Fibroblast of the conjunctiva (primary cell): ENCODE data around the gene HAUS7.

Experiments used
- DNase-seq: peaks from one replicate; pipeline ENCODE4 v3.0.0-alpha.2; 2010; ENCODE audit warnings: low read depth

The HAUS7 gene

GRCh38 chrX:153470411-153471363 is at the start of gene HAUS7:
HAUS7 (minus strand) TSS chrX:153470576; CDS start chrX:153470557, 19 bp downstream.
- peak; percentile 82 for DNase-seq

- DNase-seq: no peak
These were observed 49.4 kb upstream of the HAUS7 start for GRCh38 chrX:153519569-153520286.

- DNase-seq: no peak
These were observed 47.8 kb upstream of the HAUS7 start for GRCh38 chrX:153517946-153518834.

GRCh38 chrX:153517423-153517822 is 47.0 kb upstream of the HAUS7 start, which contains the start of gene ATP2B3:
ATP2B3 (plus strand) TSS chrX:153517642; CDS start chrX:153536248, 18,606 bp downstream.
- no peak for DNase-seq

- no peak for DNase-seq
These were observed 45.7 kb upstream of the HAUS7 start for GRCh38 chrX:153516073-153516472.

GRCh38 chrX:153515435-153515834 is 45.1 kb upstream of the HAUS7 start:
- no peak for DNase-seq

GRCh38 chrX:153514259-153514658 is 43.9 kb upstream of the HAUS7 start:
- no peak for DNase-seq

GRCh38 chrX:153513265-153513664 is 42.9 kb upstream of the HAUS7 start:
- no peak for DNase-seq

- DNase-seq: no peak
These were observed 42.1 kb upstream of the HAUS7 start for GRCh38 chrX:153512501-153512893.

- DNase-seq: no peak
These were observed 41.6 kb upstream of the HAUS7 start for GRCh38 chrX:153511784-153512500.

GRCh38 chrX:153510383-153510782 is 40.0 kb upstream of the HAUS7 start:
- DNase-seq: no peak

- DNase-seq: no peak
These were observed 39.2 kb upstream of the HAUS7 start for GRCh38 chrX:153509592-153509991.

GRCh38 chrX:153507484-153508178 is 37.3 kb upstream of the HAUS7 start:
- peak; percentile 46 for DNase-seq

GRCh38 chrX:153505361-153505760 is 35.0 kb upstream of the HAUS7 start:
- no peak for DNase-seq

GRCh38 chrX:153504445-153505016 is 34.2 kb upstream of the HAUS7 start:
- no peak for DNase-seq

- no peak for DNase-seq
These were observed 32.4 kb upstream of the HAUS7 start for GRCh38 chrX:153502796-153503195.

GRCh38 chrX:153502131-153502530 is 31.8 kb upstream of the HAUS7 start:
- no peak for DNase-seq

GRCh38 chrX:153501530-153501929 is 31.2 kb upstream of the HAUS7 start:
- no peak for DNase-seq

- DNase-seq: no peak
These were observed 30.4 kb upstream of the HAUS7 start for GRCh38 chrX:153500676-153501280.

- no peak for DNase-seq
These were observed 29.5 kb upstream of the HAUS7 start for GRCh38 chrX:153499876-153500275.
